HG03103 (cell line): Measurements from ENCODE around the gene TNIP3.

Experiments used
- ATAC-seq: cut with Tn5 transposase; IDR thresholded peaks from one replicate; pipeline ENCODE4 v1.9.1; 2021; ENCODE audit warnings: low read depth; ENCODE audit not compliant: unreplicated experiment

The TNIP3 gene

DNA sequence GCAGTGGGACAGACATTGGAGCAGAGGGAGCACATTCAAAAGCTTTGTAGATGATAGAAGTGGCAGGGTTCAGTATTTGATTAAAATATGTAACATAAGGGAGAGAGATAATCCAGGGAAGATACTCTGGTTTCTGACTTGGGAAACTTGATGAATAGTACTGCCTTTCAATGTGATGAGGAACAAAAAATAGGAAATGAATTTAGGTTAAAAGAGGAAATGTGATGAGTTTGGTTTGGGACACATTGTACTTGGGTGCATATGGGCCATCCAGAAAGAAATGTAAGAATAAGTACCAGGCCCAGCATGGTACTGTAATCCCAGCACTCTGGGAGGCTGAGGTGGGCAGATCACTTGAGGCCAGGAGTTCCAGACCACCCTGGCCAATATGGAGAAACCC, 70.9 kb downstream of the TNIP3 start:
- ATAC-seq: no peak

DNA sequence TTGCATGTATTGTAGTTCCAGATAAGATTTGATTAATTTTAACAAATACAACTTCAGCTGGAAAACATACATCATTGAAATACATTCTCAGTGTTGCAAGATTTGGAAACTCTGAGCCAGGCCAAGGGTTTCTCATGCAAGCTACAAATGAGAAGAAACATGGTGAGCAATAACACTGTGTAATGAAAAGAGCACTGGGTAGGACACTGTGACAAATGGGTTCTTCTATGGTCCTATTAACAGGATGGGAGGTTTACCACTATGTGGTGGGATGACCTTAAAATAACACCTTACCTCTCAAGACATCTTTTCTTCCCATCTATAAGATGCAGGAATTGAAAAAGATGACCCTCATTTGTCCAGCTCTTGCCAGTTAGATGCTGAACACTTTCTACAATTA, 72.2 kb downstream of the TNIP3 start:
- ATAC-seq: no peak

DNA sequence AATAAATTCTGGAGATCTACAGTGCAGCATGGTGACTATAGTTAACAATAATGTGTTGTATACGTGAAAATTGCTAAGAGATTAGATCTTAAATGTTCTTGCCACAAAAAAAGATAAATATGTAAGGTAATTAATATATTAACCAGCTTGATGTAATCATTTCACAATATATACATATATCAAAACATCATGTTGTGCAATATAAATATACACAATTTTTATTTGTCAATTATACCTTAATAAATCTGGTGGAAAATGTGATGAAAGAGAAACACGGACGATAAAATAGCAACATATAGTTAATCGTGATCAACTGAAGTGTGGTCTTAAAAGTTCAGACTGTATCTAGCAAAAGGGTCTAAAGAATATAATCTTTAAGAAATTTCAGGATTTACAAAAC, 75.3 kb downstream of the TNIP3 start:
- ATAC-seq: no peak
